HL-60 (cell line): ENCODE measurements around the gene RPAP3.

ENCODE experiments used
- DNase-seq, 2 experiments: peaks; one replicate each; pipeline ENCODE4 v3.0.0-alpha.2; 2010 to 2020; ENCODE audit warnings: low read depth in 1 of 2, low spot score in 1 of 2
- H3K27ac ChIP-seq: fragments of 250-450 bp; sonication (Bioruptor Pico); replicated peaks from 2 replicates; pipeline ENCODE4 v1.5.1; 2020; ENCODE audit warnings: mild to moderate bottlenecking, moderate library complexity
- H3K27me3 ChIP-seq: fragments of 250-450 bp; sonication (Bioruptor Pico); 2 replicates; pipeline ENCODE4 v1.5.1; 2021; ENCODE audit warnings: mild to moderate bottlenecking, moderate library complexity; ENCODE audit not compliant: insufficient read depth, poor library complexity, severe bottlenecking
- H3K4me3 ChIP-seq: replicated peaks from 2 replicates; pipeline ENCODE4 v1.5.1; 2011; ENCODE audit warnings: mild to moderate bottlenecking, control low read depth, low read length; ENCODE audit not compliant: insufficient read depth
- CTCF ChIP-seq: IDR thresholded peaks from one replicate; pipeline ENCODE4 v1.5.1; 2011; ENCODE audit warnings: low read length, control low read depth, inconsistent platforms; ENCODE audit not compliant: insufficient read depth
- GABPA ChIP-seq: IDR thresholded peaks from 2 replicates; pipeline ENCODE4 v1.6.1; 2012; ENCODE audit warnings: low read depth
- POLR2AphosphoS5 ChIP-seq: IDR thresholded peaks from 2 replicates; pipeline ENCODE4 v1.6.1; 2012; ENCODE audit warnings: low read depth
- REST ChIP-seq: IDR thresholded peaks from 2 replicates; pipeline ENCODE4 v1.6.1; 2012; ENCODE audit warnings: low read depth; ENCODE audit not compliant: insufficient replicate concordance
- SPI1 ChIP-seq: IDR thresholded peaks from 2 replicates; pipeline ENCODE4 v1.6.1; 2012; ENCODE audit warnings: low read depth, mild to moderate bottlenecking, borderline replicate concordance

RPAP3 gene

GRCh38 chr12:47621960-47622359 is 83.9 kb downstream of the RPAP3 start:
- Histone ChIP-seq H3K27ac (no peak overlapping the region), H3K27me3 (no peaks in the 10 kb centered on the region), H3K4me3 (no peak overlapping the region)
- no peak for TF ChIP-seq REST
- no peak for TF ChIP-seq POLR2AphosphoS5
- no peak for DNase-seq

- Histone ChIP-seq H3K27me3 (no peaks in the 10 kb centered on the region), H3K27ac (no peak overlapping the region), H3K4me3 (no peak overlapping the region)
- TF ChIP-seq REST, result no peak
- no peak for TF ChIP-seq CTCF
- TF ChIP-seq SPI1, result no peak
- TF ChIP-seq POLR2AphosphoS5, result no peak
- no peak for DNase-seq
Measured at GRCh38 chr12:47617476-47617875, 88.4 kb downstream of the RPAP3 start.

GRCh38 chr12:47616440-47616839 is 89.4 kb downstream of the RPAP3 start:
- TF ChIP-seq POLR2AphosphoS5 (no peak), GABPA (no peak), REST (no peak), CTCF (no peak), SPI1 (no peak)
- no peak overlapping the region for H3K27ac ChIP-seq
- H3K4me3 ChIP-seq, result no peak overlapping the region
- no peaks in the 10 kb centered on the region for H3K27me3 ChIP-seq
- DNase-seq, result peak in 1 of 2 experiments; percentile 24

GRCh38 chr12:47615711-47616110 is 90.1 kb downstream of the RPAP3 start:
- H3K4me3 ChIP-seq, result no peak overlapping the region
- DNase-seq, result no peak
- TF ChIP-seq GABPA (no peak), REST (no peak), POLR2AphosphoS5 (no peak), SPI1 (no peak), CTCF (no peak)

More at GRCh38 chr12:47615711-47616110, 90.1 kb downstream of the RPAP3 start:
- H3K27me3 ChIP-seq, result no peaks in the 10 kb centered on the region
- H3K27ac ChIP-seq, result no peak overlapping the region
